Activated T-helper 9 cell treated with anti-CD3 and anti-CD28 coated beads, Interleukin-2, amount 50 U/mL, for 16 hours (primary cell): ENCODE measurements around the gene TLR2.

ENCODE experiments used
- DNase-seq: peaks from one replicate; pipeline ENCODE4 v3.0.0-alpha.2; 2020; ENCODE audit warnings: low read depth

Gene TLR2

DNA sequence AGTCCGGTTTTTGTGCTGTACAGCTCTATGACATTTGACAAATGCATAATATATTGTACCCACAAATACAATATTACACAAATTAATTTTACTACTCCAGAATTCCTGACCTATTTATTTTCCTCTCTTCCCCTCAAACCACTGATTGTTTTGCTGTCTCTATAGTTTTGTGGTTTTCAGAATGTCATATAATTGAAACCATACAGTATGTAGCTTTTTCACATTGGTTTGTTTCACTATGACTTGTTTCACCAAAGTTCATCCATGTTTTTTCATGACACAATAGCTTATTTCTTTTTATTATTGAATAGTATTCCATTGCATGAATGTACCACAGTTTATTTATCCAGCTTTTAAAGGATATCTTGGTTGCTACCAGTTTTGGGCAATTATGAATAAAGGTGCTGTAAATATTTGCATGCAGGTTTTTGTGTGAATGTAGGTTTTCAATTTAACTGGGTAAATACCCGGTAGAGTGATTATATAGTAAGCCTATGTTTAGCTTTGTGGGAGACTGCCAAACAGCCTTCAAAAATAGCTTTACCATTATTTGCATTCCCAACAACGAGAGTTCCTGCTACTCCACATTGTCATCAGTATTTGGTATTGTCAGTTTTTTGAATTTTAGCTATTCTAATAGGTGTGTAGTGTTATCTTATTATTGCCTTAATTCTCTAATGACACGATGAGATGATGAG, 49.8 kb downstream of the TLR2 start:
- DNase-seq = no peak

DNA sequence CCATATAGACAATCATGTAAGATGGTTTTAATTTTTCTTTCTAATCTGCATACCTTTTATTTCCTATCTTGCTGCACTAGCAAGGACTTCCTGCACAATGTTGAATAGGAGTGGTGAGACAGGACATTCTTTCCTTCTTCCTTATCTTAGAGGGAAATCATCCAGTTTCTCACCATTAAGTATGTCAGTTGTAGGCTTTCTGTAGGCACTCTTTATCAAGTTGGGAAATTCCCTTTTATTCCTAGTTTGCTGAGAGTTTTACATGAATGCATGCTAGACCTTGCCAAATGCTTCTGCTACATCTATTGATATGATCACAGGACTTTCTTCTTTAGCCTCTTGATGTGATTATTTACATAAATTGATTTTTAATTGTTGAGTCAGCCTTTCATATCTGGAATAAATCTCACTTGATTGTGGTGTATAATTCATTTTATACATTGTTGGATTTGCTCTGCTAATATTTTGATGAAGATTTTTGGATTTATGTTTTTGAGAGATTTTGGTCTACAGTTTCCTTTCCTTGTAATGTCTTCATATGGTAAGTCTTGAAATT, 51.9 kb downstream of the TLR2 start:
- no peak for DNase-seq

DNA sequence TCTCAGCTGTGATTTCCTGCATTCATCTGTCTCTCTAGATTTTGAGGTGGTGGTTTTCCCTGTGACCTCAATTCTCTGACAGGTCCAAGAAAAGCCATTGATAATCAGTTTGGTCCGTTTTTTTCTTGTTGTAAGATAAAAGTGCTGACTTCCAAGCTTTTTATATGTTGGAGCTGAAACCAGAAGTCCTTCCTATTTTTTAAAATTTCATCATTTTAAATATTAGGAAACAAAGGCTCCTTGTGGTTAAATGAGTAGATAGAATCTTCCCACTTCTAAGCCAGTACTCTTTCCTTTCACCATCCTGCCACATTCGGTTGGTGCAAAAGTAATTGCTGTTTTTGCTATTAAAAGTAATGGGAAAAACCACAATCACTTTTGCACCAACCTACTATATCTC, 57.5 kb downstream of the TLR2 start:
- DNase-seq = no peak

DNA sequence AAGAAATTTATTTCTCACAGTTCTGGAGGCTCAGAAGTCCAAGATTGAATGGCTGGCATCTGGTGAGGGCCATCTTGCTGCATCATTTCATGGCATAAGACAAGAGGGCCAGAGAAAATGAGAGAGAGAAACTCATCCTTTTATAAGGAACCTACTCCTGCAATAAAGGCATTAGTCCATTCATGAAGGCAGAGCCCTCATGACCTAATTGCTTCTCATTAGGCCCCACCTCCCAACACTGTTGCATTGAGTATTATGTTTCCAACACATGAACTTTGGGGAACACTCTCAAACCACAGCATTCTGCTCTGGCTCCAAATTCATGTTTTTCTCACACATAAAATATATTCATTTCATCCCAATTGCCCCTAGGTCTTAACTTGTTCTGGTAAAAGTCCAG, 61.6 kb downstream of the TLR2 start:
- no peak for DNase-seq

DNA sequence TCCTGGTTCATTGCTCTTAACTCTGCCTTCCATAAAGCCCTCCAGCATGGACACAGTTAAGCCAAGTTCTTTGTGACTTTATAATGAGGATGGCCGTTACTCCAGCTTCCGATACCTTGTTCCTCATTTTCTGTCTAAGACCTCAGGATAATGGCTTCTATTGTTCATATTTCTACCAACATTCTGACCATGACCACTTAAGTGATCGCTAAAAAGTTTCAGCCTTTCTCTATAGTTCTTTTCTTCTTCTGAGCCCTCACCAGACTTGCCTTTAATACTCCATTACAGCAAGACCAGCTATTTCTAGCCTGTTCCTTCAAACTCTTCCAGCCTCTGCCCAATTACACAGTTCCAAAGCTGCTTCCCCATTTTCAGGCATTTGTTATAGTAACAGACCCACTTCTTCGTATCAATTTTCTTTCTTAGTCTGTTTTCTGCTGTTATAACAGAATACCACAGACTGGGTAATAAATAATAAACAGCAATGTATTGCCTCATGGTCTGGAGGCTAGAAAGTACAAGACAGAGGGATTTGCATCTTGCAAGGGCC, 63.4 kb downstream of the TLR2 start:
- DNase-seq = no peak

DNA sequence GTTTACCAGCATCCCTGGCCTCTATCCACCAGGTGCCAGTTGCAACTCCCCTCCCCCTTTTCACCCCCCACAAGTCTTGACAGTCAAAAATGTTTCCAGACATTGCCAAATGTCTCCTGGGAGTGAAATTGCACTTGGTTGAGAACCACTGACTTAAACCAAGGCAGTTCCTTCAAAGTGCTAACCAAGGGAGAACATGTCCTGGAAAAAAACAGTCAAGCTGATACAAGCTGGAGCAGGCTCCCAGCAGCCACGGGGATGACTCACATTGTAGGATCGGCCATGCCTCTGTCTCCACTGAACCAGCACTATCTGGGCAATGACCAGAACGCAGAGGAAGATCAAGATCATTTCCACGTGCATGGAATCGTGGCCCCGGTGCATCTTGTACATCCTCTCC, 64.3 kb downstream of the TLR2 start:
- no peak for DNase-seq

DNA sequence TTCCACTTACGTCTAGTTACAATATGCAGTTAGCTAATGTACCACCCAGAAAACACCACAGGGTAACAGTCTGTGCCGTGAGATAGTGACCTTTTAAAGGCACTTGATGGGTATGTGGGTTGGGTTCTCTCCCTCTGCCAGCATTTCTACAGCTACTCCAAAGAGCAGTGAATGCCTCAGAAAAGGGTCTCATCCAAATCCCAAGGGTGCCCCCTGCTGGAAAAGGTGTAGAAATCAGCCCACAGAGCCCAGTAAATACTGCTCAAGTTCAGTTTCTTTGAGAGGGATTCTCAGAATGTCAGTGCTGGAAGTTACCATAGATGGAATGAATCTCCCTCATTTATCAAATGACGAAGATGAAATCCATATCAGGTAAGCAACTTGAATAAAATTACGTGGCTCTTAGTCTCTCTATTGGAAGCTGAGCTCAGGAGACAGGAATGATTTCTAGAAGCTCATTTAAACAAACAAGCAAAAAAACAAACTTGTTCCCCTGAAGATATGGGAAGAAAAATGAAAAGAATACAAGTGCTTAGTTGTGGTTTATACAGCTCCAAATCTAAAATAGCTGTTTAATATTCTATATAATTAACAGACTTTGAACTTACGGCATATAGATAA, 66.2 kb downstream of the TLR2 start:
- DNase-seq = peak; percentile 31

DNA sequence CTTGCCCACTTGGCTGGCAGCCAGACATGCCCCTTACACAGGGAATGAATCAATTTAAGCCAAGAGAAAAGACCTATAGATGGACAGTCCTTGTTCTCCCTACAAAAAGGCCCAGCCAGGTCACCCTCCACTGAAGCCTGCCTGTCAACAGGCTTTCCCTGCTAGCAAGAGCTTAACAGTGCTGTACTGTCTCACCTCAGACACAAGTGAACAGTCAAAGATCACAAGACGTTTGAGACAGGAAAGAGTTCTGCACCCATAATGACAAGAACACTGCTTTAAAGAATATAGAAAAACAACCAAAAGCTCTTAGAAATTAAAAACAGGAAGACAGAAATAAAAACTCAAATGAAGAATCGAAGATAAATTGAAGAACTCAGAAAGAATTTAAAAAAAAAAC, 71.1 kb downstream of the TLR2 start:
- DNase-seq = no peak
